ENCODE measurements around the gene CASZ1. TPM values are rescaled to one million over a fixed set of nuclear protein-coding genes. Genes with fewer than 3 reads are reported as not detected.

CASZ1 gene
- total and polyA plus RNA-seq, 10 of the 15 experiments (the other 5 are each of a cell fraction or from before 2014, with no cell fraction given) = 0.52 to 9.8 (median 3.7) TPM

- peak; percentile 11 to 33; a peak in 2 of 4 replicates for TF ChIP-seq IKZF2 (IDR thresholded peaks at IDR 0.05)
- TF ChIP-seq POLR2A (IDR thresholded peaks at IDR 0.05; ENCODE audit: low read depth, low read length) = peak; percentile 31; the same call in 1 of the 2 replicates
- TF ChIP-seq ASH2L (IDR thresholded peaks at IDR 0.05; ENCODE audit: borderline replicate concordance, low read depth) = peak; percentile 76; the same call in 1 of the 2 replicates
- TF ChIP-seq BCLAF1 (IDR thresholded peaks at IDR 0.05) = no peak
- peak; percentile 57; the same call in 1 of the 2 replicates for TF ChIP-seq LARP7 (IDR thresholded peaks at IDR 0.05)
- TF ChIP-seq CREB1 (IDR thresholded peaks at IDR 0.05; ENCODE audit: low read depth) = 0 out of 2 replicates have a peak, but pooled peaks have one; percentile 6
Observed at GRCh38 chr1:10693497-10694273, 102.8 kb downstream of the CASZ1 start (continued).

- ATAC-seq (no peak), DNase-seq (ENCODE audit: low read depth, low spot score) (no peak), FAIRE-seq (no peak)
- Histone ChIP-seq H3K36me3 (ENCODE audit: control insufficient read depth in 2 of 2, insufficient read depth in 2 of 2, low read length in 1 of 2) (no peaks in the 10 kb centered on the region), H3K27ac (ENCODE audit: control insufficient read depth, insufficient read depth) (peak overlapping the region; percentile 40; the same call in 1 of the 2 replicates), H3K9me3 (replicated peaks; ENCODE audit: control insufficient read depth, insufficient read depth, low read length) (no peaks in the 10 kb centered on the region), H3K9ac (ENCODE audit: control insufficient read depth, insufficient read depth, low read length) (peak overlapping the region; percentile 80), H3K27me3 (replicated peaks in 1 of 2; ENCODE audit: control insufficient read depth in 2 of 2, insufficient read depth in 2 of 2, low read length in 1 of 2) (no peaks in the 10 kb centered on the region), H2AFZ (ENCODE audit: control insufficient read depth, low read depth, low read length) (no peak overlapping the region), H3K4me2 (ENCODE audit: control insufficient read depth, insufficient read depth) (peak overlapping the region; percentile 45), H4K20me1 (ENCODE audit: control insufficient read depth, insufficient read depth) (no peaks in the 10 kb centered on the region), H3K79me2 (ENCODE audit: control insufficient read depth, insufficient read depth, low read length) (peaks cover 15% of the 10 kb centered on the region), H3K4me3 (peak overlapping the region; percentile 97), H3K4me1 (ENCODE audit: control insufficient read depth, insufficient read depth, low read length) (peaks cover 15% of the 10 kb centered on the region)
- BruUV-seq (replicated peaks) = no TSS peak
- 3% methylated on average over 6 of the region's 6 CpGs for WGBS (ENCODE audit: insufficient coverage, insufficient replicate concordance, low lambda C conversion rate, missing lambda C conversion rate)
- intact Hi-C loops (cut with micrococcal nuclease; ENCODE audit: unreplicated experiment) = loop anchor here (2.0 to 5.0 kb wide), 3 partner anchors 174 to 249 kb away; no protein-coding TSS in a partner anchor
- ChIA-PET RAD21 (ENCODE audit: unreplicated experiment) (interaction anchor here (0.6 to 1.5 kb wide), 4 partner anchors 180 to 319 kb away, joined by 3 to 10 read pairs (median 3); partner anchors contain the start of gene TARDBP), CTCF (interaction anchor here (0.7 to 4.0 kb wide), 10 partner anchors 10 to 259 kb away, joined by 3 to 24 read pairs (median 4); no protein-coding TSS in a partner anchor), POLR2A (no interaction called here), SMC1A (ENCODE audit: uncharacterized antibody, unreplicated experiment) (interaction anchor here (1.1 to 2.5 kb wide), 4 partner anchors 183 to 215 kb away, joined by 3 to 10 read pairs (median 8); no protein-coding TSS in a partner anchor)
- in situ Hi-C loops (cut with MboI) = no loop called here
- peak; percentile 83 for TF ChIP-seq ZNF384 (IDR thresholded peaks at IDR 0.05; ENCODE audit: borderline replicate concordance, low read depth, low read length)
- no peak for TF ChIP-seq HDAC6 (IDR thresholded peaks at IDR 0.05; ENCODE audit: unreplicated experiment)
- TF ChIP-seq NBN (IDR thresholded peaks at IDR 0.05) = 0 out of 2 replicates have a peak, but pooled peaks have one; percentile 48
Observed at GRCh38 chr1:10693152-10693496, 103.3 kb downstream of the CASZ1 start.
